Measurements from ENCODE around the gene C9orf72. TPM values are rescaled to one million over a fixed set of nuclear protein-coding genes. Genes with fewer than 3 reads are reported as not detected.

C9orf72 gene
- total RNA-seq, 2 experiments from 2014 or later, result 7.0 to 7.3 TPM

DNA sequence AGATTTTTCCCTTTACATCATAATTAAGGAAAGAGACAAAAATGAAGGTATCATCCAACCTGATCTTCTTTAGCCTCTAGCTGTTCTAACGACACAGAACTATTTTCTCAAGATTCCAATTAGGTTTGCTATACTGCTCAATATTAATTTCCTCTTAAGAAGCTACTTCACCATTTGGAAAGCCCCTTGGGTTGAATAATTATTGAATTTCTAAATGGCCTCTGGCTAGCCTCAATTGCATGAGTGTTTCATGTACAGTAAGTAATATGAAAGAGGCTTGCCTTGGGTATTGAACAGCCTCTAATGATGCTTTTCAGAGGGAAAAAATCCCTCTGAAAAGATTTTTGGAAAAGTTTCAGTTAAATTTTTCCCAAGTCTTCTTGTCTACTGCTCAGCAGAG, 40.0 kb downstream of the C9orf72 start:
- intact Hi-C loops (cut with micrococcal nuclease), result no loop called here
- Mint-ChIP-seq H3K27ac (no peak overlapping the region), H3K27me3 (no peaks in the 10 kb centered on the region), H3K36me3 (ENCODE audit: low read depth) (no peaks in the 10 kb centered on the region), H3K4me1 (ENCODE audit: low read depth) (peaks cover 5% of the 10 kb centered on the region), H3K4me3 (no peak overlapping the region), H3K9me3 (no peaks in the 10 kb centered on the region)
- DNase-seq, result no peak
- no peak for ATAC-seq
- ChIA-PET CTCF (interaction anchor here (2.1 kb wide), 1 partner anchor 200 kb away, joined by 7 read pairs; no protein-coding TSS in a partner anchor), POLR2A (no interaction called here)
- TF ChIP-seq, protein P1, sequence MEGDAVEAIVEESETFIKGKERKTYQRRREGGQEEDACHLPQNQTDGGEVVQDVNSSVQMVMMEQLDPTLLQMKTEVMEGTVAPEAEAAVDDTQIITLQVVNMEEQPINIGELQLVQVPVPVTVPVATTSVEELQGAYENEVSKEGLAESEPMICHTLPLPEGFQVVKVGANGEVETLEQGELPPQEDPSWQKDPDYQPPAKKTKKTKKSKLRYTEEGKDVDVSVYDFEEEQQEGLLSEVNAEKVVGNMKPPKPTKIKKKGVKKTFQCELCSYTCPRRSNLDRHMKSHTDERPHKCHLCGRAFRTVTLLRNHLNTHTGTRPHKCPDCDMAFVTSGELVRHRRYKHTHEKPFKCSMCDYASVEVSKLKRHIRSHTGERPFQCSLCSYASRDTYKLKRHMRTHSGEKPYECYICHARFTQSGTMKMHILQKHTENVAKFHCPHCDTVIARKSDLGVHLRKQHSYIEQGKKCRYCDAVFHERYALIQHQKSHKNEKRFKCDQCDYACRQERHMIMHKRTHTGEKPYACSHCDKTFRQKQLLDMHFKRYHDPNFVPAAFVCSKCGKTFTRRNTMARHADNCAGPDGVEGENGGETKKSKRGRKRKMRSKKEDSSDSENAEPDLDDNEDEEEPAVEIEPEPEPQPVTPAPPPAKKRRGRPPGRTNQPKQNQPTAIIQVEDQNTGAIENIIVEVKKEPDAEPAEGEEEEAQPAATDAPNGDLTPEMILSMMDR (IDR thresholded peaks at IDR 0.05), result no peak

DNA sequence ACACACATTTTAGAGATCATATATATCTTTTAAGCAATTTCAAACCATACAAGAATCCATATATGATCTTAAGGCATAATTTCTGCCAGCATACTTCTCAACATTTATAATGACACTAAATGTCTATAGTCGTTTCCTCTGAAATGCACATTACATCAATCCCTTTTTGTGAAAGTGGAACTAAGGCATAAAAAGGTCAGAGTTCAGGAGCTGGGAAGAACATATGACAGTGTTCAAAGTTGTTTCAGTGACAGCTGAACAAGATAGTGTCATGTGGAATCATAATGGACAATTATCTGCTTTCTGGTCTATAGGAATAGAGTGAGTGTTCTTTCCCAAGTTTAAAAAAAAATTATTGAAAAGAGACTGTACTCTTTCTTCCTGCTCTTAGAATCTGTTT, 41.2 kb downstream of the C9orf72 start:
- no peak for DNase-seq
- no peak for ATAC-seq
- H3K4me1 Mint-ChIP-seq (ENCODE audit: low read depth), result peaks cover 10% of the 10 kb centered on the region
- H3K36me3 Mint-ChIP-seq (ENCODE audit: low read depth), result no peaks in the 10 kb centered on the region
- H3K27ac Mint-ChIP-seq, result no peak overlapping the region
- no peaks in the 10 kb centered on the region for H3K9me3 Mint-ChIP-seq
- ChIA-PET CTCF (no interaction called here), POLR2A (no interaction called here)
- H3K4me3 Mint-ChIP-seq, result no peak overlapping the region
- TF ChIP-seq, protein P1 (IDR thresholded peaks at IDR 0.05), result no peak
- H3K27me3 Mint-ChIP-seq, result peaks cover 6% of the 10 kb centered on the region
- intact Hi-C loops (cut with micrococcal nuclease), result no loop called here

DNA sequence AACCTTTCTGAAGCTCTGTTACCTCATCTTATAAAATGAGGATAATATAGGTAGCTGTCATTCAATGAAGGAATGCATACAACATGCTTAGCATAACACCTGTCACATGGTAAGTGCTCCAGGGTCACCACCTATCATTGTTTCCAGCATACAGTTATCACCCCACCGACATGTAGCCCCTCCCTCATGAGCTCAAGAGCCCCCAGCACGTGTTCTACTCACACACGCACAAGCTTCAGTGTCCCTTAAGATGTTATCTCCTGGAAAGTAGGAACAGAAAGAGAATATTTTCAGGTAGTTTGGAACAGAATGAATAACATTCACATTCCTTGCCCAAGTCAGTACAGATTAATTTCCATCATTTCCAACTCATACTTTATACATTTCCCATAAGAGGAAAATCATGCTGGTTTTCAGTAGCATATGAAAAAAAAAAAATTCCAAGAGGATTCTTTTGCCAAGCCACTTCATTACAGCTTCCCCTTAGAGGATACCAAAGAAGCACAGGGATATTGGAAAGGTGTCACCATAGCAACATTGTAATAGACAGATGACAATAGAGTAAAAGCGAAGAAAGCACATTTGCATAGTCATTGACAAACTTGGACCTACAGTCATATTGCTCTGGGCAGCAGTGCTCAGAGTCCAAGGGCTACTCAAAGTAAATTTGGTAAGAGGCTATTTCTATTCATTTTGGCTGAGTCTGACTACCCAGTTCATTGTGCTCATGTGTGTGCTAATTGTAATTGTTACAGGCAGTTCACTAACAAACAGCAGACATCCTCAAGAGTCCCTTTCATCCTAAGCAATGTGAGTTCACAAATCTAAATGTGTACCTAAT, 42.1 kb downstream of the C9orf72 start:
- DNase-seq (no peak), ATAC-seq (no peak)
- ChIA-PET POLR2A (interaction anchor here (0.6 kb wide), 1 partner anchor 285 kb away, joined by 3 read pairs; no protein-coding TSS in a partner anchor), CTCF (interaction anchor here (1.0 to 3.1 kb wide), 5 partner anchors 14 to 203 kb away, joined by 3 to 65 read pairs (median 6); no protein-coding TSS in a partner anchor)
- TF ChIP-seq, protein P1 (IDR thresholded peaks at IDR 0.05), result no peak
- Mint-ChIP-seq H3K4me3 (no peak overlapping the region), H3K27ac (no peak overlapping the region), H3K4me1 (ENCODE audit: low read depth) (peaks cover 10% of the 10 kb centered on the region), H3K27me3 (peaks cover 13% of the 10 kb centered on the region), H3K36me3 (ENCODE audit: low read depth) (no peaks in the 10 kb centered on the region), H3K9me3 (no peaks in the 10 kb centered on the region)
- intact Hi-C loops (cut with micrococcal nuclease), result no loop called here

- ChIA-PET POLR2A (interaction anchor here (1.5 kb wide), 1 partner anchor 43 kb away, joined by 3 read pairs; the partner anchor contains the start of gene C9orf72), CTCF (interaction anchor here (0.6 to 3.1 kb wide), 34 partner anchors 8 to 202 kb away, joined by 3 to 65 read pairs (median 5); no protein-coding TSS in a partner anchor)
- peak within 1 kb of the TSS; percentile 82 for H3K4me3 Mint-ChIP-seq
- H3K27ac Mint-ChIP-seq, result peak within 1 kb of the TSS; percentile 66
- DNase-seq (peak; percentile 82), ATAC-seq (peak; percentile 90)
- intact Hi-C loops (cut with micrococcal nuclease), result loop anchor here (1.0 kb wide), 1 partner anchor 196 kb away; no protein-coding TSS in a partner anchor
- no peaks in the 10 kb centered on the region for H3K9me3 Mint-ChIP-seq
- peaks cover 13% of the 10 kb centered on the region for H3K27me3 Mint-ChIP-seq
- peaks cover 10% of the 10 kb centered on the region for H3K4me1 Mint-ChIP-seq (ENCODE audit: low read depth)
- H3K36me3 Mint-ChIP-seq (ENCODE audit: low read depth), result no peaks in the 10 kb centered on the region
- TF ChIP-seq, protein P1 (IDR thresholded peaks at IDR 0.05), result peak; percentile 84
Observed at GRCh38 chr9:27529316-27530278, 43.7 kb downstream of the C9orf72 start, which contains the start of gene MOB3B. Gene MOB3B (minus strand): TSS chr9:27529814. CDS start chr9:27455550, 74,264 bp downstream.

Data from activated CD8-positive, alpha-beta T cell treated with anti-CD3 and anti-CD28 coated beads for 36 hours (primary cell).